SHP77 (cell line): ENCODE data around the gene HSD11B1.
A peak's percentile ranks its signal among the peaks of the same experiment; 100 is the strongest.

Experiments used
- DNase-seq, 2 experiments: peaks; one replicate each; lab custom pipeline; 2025; lab: John Stamatoyannopoulos, UW

Gene HSD11B1

GRCh38 chr1:209755926-209756614 lies 51.4 kb downstream of the HSD11B1 start, which contains the start of gene TRAF3IP3:
Gene TRAF3IP3 (plus strand): TSS chr1:209756053. CDS start chr1:209760040, 3,987 bp downstream.
- DNase-seq = no peak

GRCh38 chr1:209756615-209757445 lies 52.2 kb downstream of the HSD11B1 start:
- no peak for DNase-seq

- DNase-seq = no peak
These were observed 53.8 kb downstream of the HSD11B1 start for GRCh38 chr1:209758400-209758799.

- DNase-seq = no peak
These were observed 55.2 kb downstream of the HSD11B1 start for GRCh38 chr1:209759829-209760359.

- DNase-seq = no peak
These were observed 56.5 kb downstream of the HSD11B1 start for GRCh38 chr1:209761011-209761635.

- no peak for DNase-seq
These were observed 61.4 kb downstream of the HSD11B1 start for GRCh38 chr1:209766051-209766450.

- DNase-seq = no peak
These were observed 62.5 kb downstream of the HSD11B1 start for GRCh38 chr1:209767096-209767495.

GRCh38 chr1:209767706-209768105 lies 63.1 kb downstream of the HSD11B1 start:
- no peak for DNase-seq

GRCh38 chr1:209768354-209768774 lies 63.7 kb downstream of the HSD11B1 start:
- no peak for DNase-seq

GRCh38 chr1:209769171-209769904 lies 64.7 kb downstream of the HSD11B1 start:
- no peak for DNase-seq

- DNase-seq = no peak
These were observed 65.3 kb downstream of the HSD11B1 start for GRCh38 chr1:209769971-209770370.

GRCh38 chr1:209770636-209771415 lies 66.2 kb downstream of the HSD11B1 start:
- no peak for DNase-seq

GRCh38 chr1:209772126-209772525 lies 67.5 kb downstream of the HSD11B1 start:
- DNase-seq = no peak

- DNase-seq = no peak
These were observed 69.9 kb downstream of the HSD11B1 start for GRCh38 chr1:209774592-209774991.

- no peak for DNase-seq
These were observed 71.0 kb downstream of the HSD11B1 start for GRCh38 chr1:209775678-209776077.

GRCh38 chr1:209777587-209777986 lies 72.9 kb downstream of the HSD11B1 start:
- no peak for DNase-seq

GRCh38 chr1:209778102-209778501 lies 73.5 kb downstream of the HSD11B1 start:
- no peak for DNase-seq

GRCh38 chr1:209780268-209780667 lies 75.6 kb downstream of the HSD11B1 start:
- no peak for DNase-seq

- DNase-seq = peak; percentile 15 to 40
These were observed 78.7 kb downstream of the HSD11B1 start for GRCh38 chr1:209783386-209783785.
